Upper lobe of left lung (tissue), 4 donors: ENCODE data around the gene MRPL33.

Experiments
- POLR2A ChIP-seq, 4 donors: fragments of 450-650 bp; IDR thresholded peaks; one replicate each; pipeline ENCODE4 v1.5.1; 2016 to 2017; ENCODE audit warnings: antibody characterized with exemption in 4 of 4, mild to moderate bottlenecking in 2 of 4
- POLR2AphosphoS5 ChIP-seq, 2 donors: sonication (generic); formaldehyde crosslinking; IDR thresholded peaks; one replicate each; pipeline ENCODE4 v1.5.1; 2017; ENCODE audit warnings: antibody characterized with exemption in 2 of 2
- TF ChIP-seq, protein P1 (sequence below), 6 experiments: fragments of 450-650 bp in 4 of 6; fragments of 200-600 bp in 2 of 6; sonication (generic) in 2 of 6; IDR thresholded peaks; one replicate each; pipeline ENCODE4 v1.5.1; 2016 to 2019; ENCODE audit warnings: antibody characterized with exemption in 6 of 6

GRCh38 chr2:27746325-27746724 is 25.2 kb upstream of the MRPL33 start:
- TF ChIP-seq POLR2A (IDR thresholded peaks at IDR 0.05) (no peak), POLR2AphosphoS5 (IDR thresholded peaks at IDR 0.05) (no peak)
- TF ChIP-seq, protein P1, sequence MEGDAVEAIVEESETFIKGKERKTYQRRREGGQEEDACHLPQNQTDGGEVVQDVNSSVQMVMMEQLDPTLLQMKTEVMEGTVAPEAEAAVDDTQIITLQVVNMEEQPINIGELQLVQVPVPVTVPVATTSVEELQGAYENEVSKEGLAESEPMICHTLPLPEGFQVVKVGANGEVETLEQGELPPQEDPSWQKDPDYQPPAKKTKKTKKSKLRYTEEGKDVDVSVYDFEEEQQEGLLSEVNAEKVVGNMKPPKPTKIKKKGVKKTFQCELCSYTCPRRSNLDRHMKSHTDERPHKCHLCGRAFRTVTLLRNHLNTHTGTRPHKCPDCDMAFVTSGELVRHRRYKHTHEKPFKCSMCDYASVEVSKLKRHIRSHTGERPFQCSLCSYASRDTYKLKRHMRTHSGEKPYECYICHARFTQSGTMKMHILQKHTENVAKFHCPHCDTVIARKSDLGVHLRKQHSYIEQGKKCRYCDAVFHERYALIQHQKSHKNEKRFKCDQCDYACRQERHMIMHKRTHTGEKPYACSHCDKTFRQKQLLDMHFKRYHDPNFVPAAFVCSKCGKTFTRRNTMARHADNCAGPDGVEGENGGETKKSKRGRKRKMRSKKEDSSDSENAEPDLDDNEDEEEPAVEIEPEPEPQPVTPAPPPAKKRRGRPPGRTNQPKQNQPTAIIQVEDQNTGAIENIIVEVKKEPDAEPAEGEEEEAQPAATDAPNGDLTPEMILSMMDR (IDR thresholded peaks at IDR 0.05) = no peak
